Kidney capillary endothelial cell (primary cell): Measurements from ENCODE around the gene CALM1.

Source experiments
- DNase-seq: peaks from one replicate; pipeline ENCODE4 v3.0.0-alpha.2; 2018; ENCODE audit warnings: low spot score

CALM1 gene

DNA sequence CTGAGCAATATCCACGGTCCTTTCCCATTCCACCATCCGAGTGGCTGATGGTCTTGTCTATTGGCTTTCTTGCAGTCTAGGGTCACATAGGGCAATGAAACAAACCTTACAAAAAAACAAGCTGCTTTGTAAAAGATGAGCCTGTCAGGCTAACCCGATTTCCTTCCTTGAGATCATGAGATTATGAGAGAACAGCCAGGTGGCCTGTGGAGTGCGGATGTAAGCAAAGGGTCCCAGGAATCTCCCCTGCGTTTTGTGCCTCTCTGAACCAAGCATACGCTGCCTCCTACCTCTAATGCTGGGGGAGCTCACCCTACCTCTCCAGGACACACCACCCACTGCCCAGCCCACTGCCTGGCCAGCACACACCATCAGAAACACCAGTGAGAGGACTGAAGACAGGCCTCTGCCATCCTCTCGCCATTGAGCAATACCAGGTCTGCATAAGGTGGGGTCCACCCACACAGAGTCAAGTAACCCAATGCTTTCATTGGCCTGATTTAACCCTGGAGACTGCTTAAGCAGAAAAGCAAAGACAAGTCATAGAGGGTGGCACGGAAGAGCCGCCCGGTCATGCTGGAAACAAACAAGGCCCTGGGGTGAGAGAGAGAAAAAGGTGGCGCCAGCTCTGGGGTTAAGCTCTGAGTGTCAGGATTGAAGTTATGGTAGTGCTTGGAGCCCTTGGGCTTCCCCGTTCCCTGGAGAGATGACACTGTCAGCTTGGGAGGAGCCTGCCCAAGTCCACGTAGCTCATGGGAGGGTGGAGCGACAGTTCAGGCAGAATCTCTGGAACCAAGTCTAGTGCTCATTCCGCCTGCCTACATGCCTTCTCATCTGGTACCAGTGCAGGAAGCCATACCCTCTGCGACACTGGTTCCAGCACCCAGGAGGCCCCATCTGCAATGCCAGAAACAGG, 46.6 kb downstream of the CALM1 start:
- DNase-seq = no peak

DNA sequence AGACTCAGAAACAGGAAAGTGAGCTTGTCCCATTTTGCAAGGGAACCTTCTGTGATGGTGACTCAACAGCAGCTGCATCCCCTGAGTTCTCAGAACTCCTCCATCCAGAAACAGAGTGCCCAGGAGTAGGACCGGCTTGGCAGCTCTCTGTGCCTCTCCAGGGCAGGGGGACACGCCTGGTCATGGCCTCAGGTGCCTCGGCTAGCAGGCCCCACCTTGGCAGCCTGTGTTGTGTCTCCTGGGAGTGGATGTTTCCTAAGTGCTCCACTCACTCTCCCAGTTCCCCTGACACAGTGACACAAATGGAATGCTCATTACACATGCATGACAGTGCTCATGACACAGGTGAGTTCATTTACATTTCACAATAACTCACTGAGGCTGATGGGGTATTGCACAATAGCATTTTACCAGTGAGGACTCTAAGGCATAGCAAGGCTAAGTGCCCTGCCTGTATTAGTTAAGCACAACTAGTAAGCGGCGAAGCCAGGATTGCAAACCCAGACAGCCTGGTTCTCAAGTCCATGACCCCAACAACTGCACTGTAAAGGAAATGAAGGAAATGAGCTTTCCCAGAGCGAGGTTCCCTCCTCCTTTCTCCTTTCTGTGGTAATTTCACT, 47.4 kb downstream of the CALM1 start:
- peak; percentile 54 for DNase-seq

GRCh38 chr14:90445011-90445410, 48.2 kb downstream of the CALM1 start:
- DNase-seq = no peak

DNA sequence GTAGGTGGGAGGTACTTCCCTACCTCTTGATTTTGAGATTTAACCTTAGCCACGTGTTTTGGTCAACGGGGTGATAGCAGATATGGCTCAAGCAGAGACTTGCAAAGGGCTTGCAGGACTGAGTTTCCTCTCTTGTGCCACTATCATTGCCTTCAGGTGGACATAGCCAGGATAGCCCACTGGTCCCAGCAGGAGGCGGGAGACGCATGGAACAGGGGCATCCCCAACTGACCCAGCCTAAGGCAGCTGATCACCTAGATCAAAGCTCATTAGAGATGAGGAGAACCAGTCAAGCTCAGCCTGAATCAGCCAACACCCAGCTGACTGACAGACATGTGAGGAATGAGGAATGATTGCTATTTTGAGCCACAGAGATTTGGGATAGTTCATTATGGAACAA, 49.6 kb downstream of the CALM1 start:
- no peak for DNase-seq

GRCh38 chr14:90447720-90448497, 51.1 kb downstream of the CALM1 start:
- no peak for DNase-seq

DNA sequence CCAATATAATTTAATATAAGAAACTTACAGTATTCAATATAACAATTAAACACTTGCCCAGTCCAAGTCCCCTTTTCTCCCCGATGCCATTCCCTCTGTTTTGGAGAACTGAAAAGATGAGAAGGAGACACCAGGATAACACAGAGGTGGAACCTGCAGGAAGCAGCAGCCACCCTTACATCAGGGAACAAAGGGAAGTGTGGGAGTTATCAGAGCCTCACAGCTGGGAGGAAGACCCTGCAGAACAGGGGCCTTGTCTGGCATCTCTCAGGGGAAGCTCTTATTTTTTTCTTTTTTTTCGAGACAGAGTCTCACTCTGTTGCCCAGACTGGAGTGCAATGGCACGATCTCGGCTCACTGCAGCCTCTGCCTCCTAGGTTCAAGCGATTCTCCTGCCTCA, 52.6 kb downstream of the CALM1 start:
- DNase-seq = no peak

GRCh38 chr14:90450151-90450550, 53.3 kb downstream of the CALM1 start:
- DNase-seq = no peak

GRCh38 chr14:90450667-90451066, 53.8 kb downstream of the CALM1 start:
- no peak for DNase-seq

- no peak for DNase-seq
These were observed 54.6 kb downstream of the CALM1 start for GRCh38 chr14:90451443-90451842.

DNA sequence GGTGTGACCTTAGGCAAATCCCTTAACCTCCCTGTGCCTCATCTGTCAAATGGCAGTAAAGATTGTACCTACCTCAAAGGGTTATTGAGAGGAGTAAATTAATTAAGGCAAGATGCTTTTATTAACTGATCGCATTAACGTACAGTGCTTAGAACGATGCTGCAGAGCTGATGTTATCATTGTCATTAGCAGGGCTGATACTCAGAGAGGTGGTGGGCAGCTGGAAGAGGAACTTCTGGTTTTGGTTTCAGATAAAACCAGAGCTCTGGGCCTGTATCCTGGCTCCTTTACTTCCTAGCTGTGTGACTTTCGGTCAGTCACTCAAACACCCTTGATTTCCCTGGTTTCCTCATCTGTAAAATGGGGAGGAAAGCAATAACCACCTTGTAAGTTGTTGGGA, 55.1 kb downstream of the CALM1 start:
- no peak for DNase-seq

DNA sequence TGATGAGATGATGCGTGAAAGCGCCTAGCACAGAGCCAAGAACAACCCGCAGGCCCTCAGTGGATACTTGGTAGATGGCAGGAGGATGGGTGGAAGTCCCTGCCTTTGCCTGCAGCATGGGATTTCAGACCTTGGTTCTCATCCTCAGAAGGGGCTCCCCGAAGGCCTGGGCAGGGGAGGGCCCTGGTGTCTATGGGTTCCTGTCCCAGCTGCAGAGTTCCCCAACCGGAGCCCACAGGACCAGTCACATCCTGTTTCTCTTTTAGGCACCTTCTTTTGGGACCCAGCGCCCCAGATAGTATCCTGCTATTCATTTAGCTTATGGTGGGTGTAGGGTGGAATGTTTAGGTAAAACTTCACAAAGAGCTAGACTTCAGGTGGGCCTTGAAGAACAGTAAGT, 55.5 kb downstream of the CALM1 start:
- no peak for DNase-seq

GRCh38 chr14:90453401-90453951, 56.6 kb downstream of the CALM1 start:
- DNase-seq = no peak

- DNase-seq = peak; percentile 60
These were observed 57.5 kb downstream of the CALM1 start for GRCh38 chr14:90454041-90455000.

DNA sequence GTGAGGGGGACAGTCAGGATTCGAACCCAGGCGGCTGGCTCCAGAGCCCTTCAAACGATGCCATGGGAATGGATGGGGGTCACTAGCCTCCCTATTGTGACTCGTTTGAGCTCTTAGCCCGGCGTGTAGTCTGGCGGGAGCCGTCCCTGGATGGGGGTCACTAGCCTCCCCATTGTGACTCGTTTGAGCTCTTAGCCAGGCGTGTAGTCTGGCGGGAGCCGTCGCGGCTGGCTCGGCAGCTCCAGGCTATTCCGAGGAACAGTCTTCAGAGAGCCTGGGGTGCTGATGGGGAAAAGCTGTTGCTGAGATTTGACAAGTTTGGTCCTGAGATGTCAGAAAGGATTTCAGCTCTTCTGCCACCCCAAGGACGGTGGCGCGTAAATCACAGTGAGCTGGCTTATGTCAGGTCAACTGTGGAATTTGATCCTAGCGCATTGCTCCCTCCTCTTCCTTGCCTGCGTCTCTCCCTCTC, 58.3 kb downstream of the CALM1 start:
- DNase-seq = no peak

GRCh38 chr14:90456551-90456950, 59.7 kb downstream of the CALM1 start:
- DNase-seq = no peak

DNA sequence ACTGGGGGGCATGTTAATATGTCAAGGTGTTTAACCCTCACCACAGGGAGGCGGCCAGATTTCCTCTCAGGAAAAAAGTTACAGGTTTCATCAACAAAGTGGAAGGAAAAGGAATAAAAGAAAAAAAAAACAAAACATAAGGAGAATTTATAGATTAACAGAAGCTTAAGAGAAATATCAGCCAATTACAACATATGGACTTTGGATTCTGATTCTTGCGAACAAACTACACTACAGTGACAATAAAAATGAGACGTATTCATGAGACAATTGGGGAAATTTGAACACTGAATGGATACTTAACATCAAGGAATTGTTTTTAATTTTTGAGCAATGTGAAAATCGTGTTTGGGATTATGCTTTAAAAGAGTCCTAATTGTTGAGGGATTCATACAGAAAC, 60.4 kb downstream of the CALM1 start:
- no peak for DNase-seq
